Measurements from ENCODE around the gene THSD4. TPM values are rescaled to one million over a fixed set of nuclear protein-coding genes. Genes with fewer than 3 reads are reported as not detected.

Gene THSD4
- total and polyA plus RNA-seq, 5 donors from 2014 or later, result not detected

GRCh38 chr15:71510763-71511162 lies 395.5 kb downstream of the THSD4 start:
- no peaks in the 10 kb centered on the region for H3K36me3 ChIP-seq (ENCODE audit: control insufficient read depth, insufficient read depth, low read length)
- H3K9me3 Mint-ChIP-seq, result peaks cover 0 to 4% (median 2%) of the 10 kb centered on the region in 7 donors
- ATAC-seq (ENCODE audit: low read depth in 2 of 2) (no peak), DNase-seq (no peak)
- peaks cover 10% of the 10 kb centered on the region for H3K27me3 Mint-ChIP-seq
- H3K4me3 ChIP-seq (ENCODE audit: low read depth, low read length), result no peak overlapping the region
- no peaks in the 10 kb centered on the region for H3K4me1 Mint-ChIP-seq
- no peaks in the 10 kb centered on the region for H3K4me1 ChIP-seq (ENCODE audit: control insufficient read depth, insufficient read depth, low read length, poor library complexity, severe bottlenecking)
- no peaks in the 10 kb centered on the region for H3K36me3 Mint-ChIP-seq
- H3K27ac Mint-ChIP-seq, result no peak overlapping the region
- no peak overlapping the region for H3K4me3 Mint-ChIP-seq
- no peak overlapping the region for H3K27ac ChIP-seq (ENCODE audit: insufficient read depth, low read length, poor library complexity, severe bottlenecking)
- H3K9me3 ChIP-seq (ENCODE audit: control insufficient read depth in 2 of 2, low read length in 2 of 2), result no peaks in the 10 kb centered on the region
- H3K27me3 ChIP-seq (ENCODE audit: control insufficient read depth, insufficient read depth, low read length), result peaks cover 9% of the 10 kb centered on the region

- Histone ChIP-seq H3K4me3 (ENCODE audit: low read depth, low read length) (no peak overlapping the region), H3K27me3 (ENCODE audit: control insufficient read depth, insufficient read depth, low read length) (peaks cover 9% of the 10 kb centered on the region), H3K36me3 (ENCODE audit: control insufficient read depth, insufficient read depth, low read length) (no peaks in the 10 kb centered on the region), H3K4me1 (ENCODE audit: control insufficient read depth, insufficient read depth, low read length, poor library complexity, severe bottlenecking) (no peaks in the 10 kb centered on the region), H3K27ac (ENCODE audit: insufficient read depth, low read length, poor library complexity, severe bottlenecking) (no peak overlapping the region), H3K9me3 (ENCODE audit: control insufficient read depth in 2 of 2, low read length in 2 of 2) (no peaks in the 10 kb centered on the region)
- Mint-ChIP-seq H3K27ac (no peak overlapping the region), H3K36me3 (no peaks in the 10 kb centered on the region), H3K27me3 (peaks cover 16% of the 10 kb centered on the region), H3K4me3 (no peak overlapping the region), H3K4me1 (no peaks in the 10 kb centered on the region), H3K9me3 (peaks cover 0 to 3% (median 0%) of the 10 kb centered on the region in 7 donors)
- DNase-seq (no peak), ATAC-seq (ENCODE audit: low read depth in 2 of 2) (no peak)
Observed at GRCh38 chr15:71511796-71512681, 396.8 kb downstream of the THSD4 start.

- H3K4me3 Mint-ChIP-seq, result no peak overlapping the region
- peaks cover 0 to 4% (median 0%) of the 10 kb centered on the region in 7 donors for H3K9me3 Mint-ChIP-seq
- Histone ChIP-seq H3K36me3 (ENCODE audit: control insufficient read depth, insufficient read depth, low read length) (no peaks in the 10 kb centered on the region), H3K9me3 (ENCODE audit: control insufficient read depth in 2 of 2, low read length in 2 of 2) (no peaks in the 10 kb centered on the region), H3K4me3 (ENCODE audit: low read depth, low read length) (no peak overlapping the region), H3K27ac (ENCODE audit: insufficient read depth, low read length, poor library complexity, severe bottlenecking) (no peak overlapping the region), H3K4me1 (ENCODE audit: control insufficient read depth, insufficient read depth, low read length, poor library complexity, severe bottlenecking) (no peaks in the 10 kb centered on the region), H3K27me3 (ENCODE audit: control insufficient read depth, insufficient read depth, low read length) (peaks cover 6% of the 10 kb centered on the region)
- H3K4me1 Mint-ChIP-seq, result no peaks in the 10 kb centered on the region
- H3K36me3 Mint-ChIP-seq, result no peaks in the 10 kb centered on the region
- ATAC-seq (ENCODE audit: low read depth in 2 of 2), result no peak
- no peak for DNase-seq
- H3K27me3 Mint-ChIP-seq, result peaks cover 16% of the 10 kb centered on the region
- no peak overlapping the region for H3K27ac Mint-ChIP-seq
Observed at GRCh38 chr15:71512682-71513006, 397.4 kb downstream of the THSD4 start.

- H3K4me1 Mint-ChIP-seq, result no peaks in the 10 kb centered on the region
- H3K36me3 Mint-ChIP-seq, result no peaks in the 10 kb centered on the region
- H3K4me3 Mint-ChIP-seq, result no peak overlapping the region
- DNase-seq (no peak), ATAC-seq (ENCODE audit: low read depth in 2 of 2) (no peak)
- peaks cover 5% of the 10 kb centered on the region for H3K27me3 ChIP-seq (ENCODE audit: control insufficient read depth, insufficient read depth, low read length)
- no peak overlapping the region for H3K27ac ChIP-seq (ENCODE audit: insufficient read depth, low read length, poor library complexity, severe bottlenecking)
- no peak overlapping the region for H3K27ac Mint-ChIP-seq
- H3K27me3 Mint-ChIP-seq, result peaks cover 21% of the 10 kb centered on the region
- H3K9me3 Mint-ChIP-seq, result peaks cover 0 to 4% (median 0%) of the 10 kb centered on the region in 7 donors
- no peak overlapping the region for H3K4me3 ChIP-seq (ENCODE audit: low read depth, low read length)
- no peaks in the 10 kb centered on the region for H3K4me1 ChIP-seq (ENCODE audit: control insufficient read depth, insufficient read depth, low read length, poor library complexity, severe bottlenecking)
- H3K36me3 ChIP-seq (ENCODE audit: control insufficient read depth, insufficient read depth, low read length), result no peaks in the 10 kb centered on the region
- no peaks in the 10 kb centered on the region for H3K9me3 ChIP-seq (ENCODE audit: control insufficient read depth in 2 of 2, low read length in 2 of 2)
Observed at GRCh38 chr15:71515375-71516186, 400.3 kb downstream of the THSD4 start.

- Mint-ChIP-seq H3K36me3 (no peaks in the 10 kb centered on the region), H3K4me1 (no peaks in the 10 kb centered on the region), H3K4me3 (no peak overlapping the region), H3K9me3 (peaks cover 0 to 3% (median 0%) of the 10 kb centered on the region in 7 donors), H3K27ac (no peak overlapping the region), H3K27me3 (peaks cover 15% of the 10 kb centered on the region)
- DNase-seq (no peak), ATAC-seq (ENCODE audit: low read depth in 2 of 2) (no peak)
- Histone ChIP-seq H3K4me1 (ENCODE audit: control insufficient read depth, insufficient read depth, low read length, poor library complexity, severe bottlenecking) (no peaks in the 10 kb centered on the region), H3K27ac (ENCODE audit: insufficient read depth, low read length, poor library complexity, severe bottlenecking) (no peak overlapping the region), H3K36me3 (ENCODE audit: control insufficient read depth, insufficient read depth, low read length) (no peaks in the 10 kb centered on the region), H3K4me3 (ENCODE audit: low read depth, low read length) (no peak overlapping the region), H3K9me3 (ENCODE audit: control insufficient read depth in 2 of 2, low read length in 2 of 2) (no peaks in the 10 kb centered on the region), H3K27me3 (ENCODE audit: control insufficient read depth, insufficient read depth, low read length) (peaks cover 5% of the 10 kb centered on the region)
Observed at GRCh38 chr15:71517751-71518150, 402.5 kb downstream of the THSD4 start.

GRCh38 chr15:71518661-71519060 lies 403.4 kb downstream of the THSD4 start:
- peaks cover 15% of the 10 kb centered on the region for H3K27me3 Mint-ChIP-seq
- no peak overlapping the region for H3K4me3 Mint-ChIP-seq
- Histone ChIP-seq H3K36me3 (ENCODE audit: control insufficient read depth, insufficient read depth, low read length) (no peaks in the 10 kb centered on the region), H3K9me3 (ENCODE audit: control insufficient read depth in 2 of 2, low read length in 2 of 2) (no peaks in the 10 kb centered on the region), H3K4me1 (ENCODE audit: control insufficient read depth, insufficient read depth, low read length, poor library complexity, severe bottlenecking) (no peaks in the 10 kb centered on the region), H3K4me3 (ENCODE audit: low read depth, low read length) (no peak overlapping the region), H3K27me3 (ENCODE audit: control insufficient read depth, insufficient read depth, low read length) (peaks cover 2% of the 10 kb centered on the region), H3K27ac (ENCODE audit: insufficient read depth, low read length, poor library complexity, severe bottlenecking) (no peak overlapping the region)
- H3K27ac Mint-ChIP-seq, result no peak overlapping the region
- DNase-seq (no peak), ATAC-seq (ENCODE audit: low read depth in 2 of 2) (no peak)
- no peaks in the 10 kb centered on the region for H3K4me1 Mint-ChIP-seq
- H3K36me3 Mint-ChIP-seq, result no peaks in the 10 kb centered on the region
- H3K9me3 Mint-ChIP-seq, result peaks cover 0 to 3% (median 0%) of the 10 kb centered on the region in 7 donors

GRCh38 chr15:71526060-71526820 lies 411.0 kb downstream of the THSD4 start:
- no peak overlapping the region for H3K4me3 Mint-ChIP-seq
- H3K9me3 Mint-ChIP-seq, result peaks cover 0 to 3% (median 0%) of the 10 kb centered on the region in 7 donors
- no peaks in the 10 kb centered on the region for H3K36me3 Mint-ChIP-seq
- Histone ChIP-seq H3K4me3 (ENCODE audit: low read depth, low read length) (no peak overlapping the region), H3K27me3 (ENCODE audit: control insufficient read depth, insufficient read depth, low read length) (peaks cover 5% of the 10 kb centered on the region), H3K36me3 (ENCODE audit: control insufficient read depth, insufficient read depth, low read length) (no peaks in the 10 kb centered on the region), H3K27ac (ENCODE audit: insufficient read depth, low read length, poor library complexity, severe bottlenecking) (no peak overlapping the region), H3K9me3 (ENCODE audit: control insufficient read depth in 2 of 2, low read length in 2 of 2) (no peaks in the 10 kb centered on the region), H3K4me1 (ENCODE audit: control insufficient read depth, insufficient read depth, low read length, poor library complexity, severe bottlenecking) (no peaks in the 10 kb centered on the region)
- H3K4me1 Mint-ChIP-seq, result no peaks in the 10 kb centered on the region
- ATAC-seq (ENCODE audit: low read depth in 2 of 2) (no peak), DNase-seq (no peak)
- H3K27ac Mint-ChIP-seq, result no peak overlapping the region
- peaks cover 19% of the 10 kb centered on the region for H3K27me3 Mint-ChIP-seq
